Keratinocyte (primary cell): Measurements from ENCODE around the gene CCL26. TPM values are rescaled to one million over a fixed set of nuclear protein-coding genes. Genes with fewer than 3 reads are reported as not detected.

Experiments
- DNase-seq: peaks from one replicate; pipeline ENCODE4 v3.0.0-alpha.2; 2011; ENCODE audit warnings: low read depth, missing footprints, low spot score
- FAIRE-seq: peaks from 2 replicates; lab custom pipeline; 2011; peaks lifted over from hg19 to GRCh38; lab: Jason Lieb, UNC
- H2AFZ ChIP-seq: 2 replicates; pipeline ENCODE4 v1.6.0; 2012; ENCODE audit warnings: low read length, control low read depth, inconsistent platforms; ENCODE audit not compliant: control insufficient read depth
- H3K27ac ChIP-seq: 2 replicates; pipeline ENCODE4 v1.5.1; 2011; ENCODE audit warnings: low read length; ENCODE audit not compliant: control insufficient read depth, insufficient read depth
- H3K27me3 ChIP-seq: 3 replicates; pipeline ENCODE4 v1.6.0; 2011; ENCODE audit warnings: low read length; ENCODE audit not compliant: control insufficient read depth, insufficient read depth; ENCODE audit errors: extremely low read depth
- H3K36me3 ChIP-seq, 2 experiments: 2 replicates in 1 of 2; 3 replicates in 1 of 2; pipeline ENCODE4 v1.5.1; 2011; ENCODE audit warnings: low read length in 2 of 2, mild to moderate bottlenecking in 1 of 2; ENCODE audit not compliant: control insufficient read depth in 2 of 2, insufficient read depth in 2 of 2; ENCODE audit errors: extremely low read depth in 1 of 2
- H3K4me1 ChIP-seq: 3 replicates; pipeline ENCODE4 v1.5.1; 2011; ENCODE audit warnings: low read length; ENCODE audit not compliant: control insufficient read depth, insufficient read depth; ENCODE audit errors: extremely low read depth
- H3K4me2 ChIP-seq: 3 replicates; pipeline ENCODE4 v1.6.0; 2011; ENCODE audit warnings: low read depth, low read length; ENCODE audit not compliant: control insufficient read depth, insufficient read depth; ENCODE audit errors: extremely low read depth
- H3K4me3 ChIP-seq, 3 experiments: fragments of 200-600 bp in 1 of 3; sonication (generic) in 1 of 3; 2 replicates in 2 of 3; 3 replicates in 1 of 3; pipeline ENCODE4 v1.5.1; 2011 to 2016; ENCODE audit warnings: low read length in 3 of 3, mild to moderate bottlenecking in 3 of 3, control low read depth in 2 of 3, inconsistent platforms in 1 of 3, low read depth in 1 of 3, mixed read lengths in 1 of 3, mixed run types in 1 of 3, moderate library complexity in 1 of 3; ENCODE audit not compliant: control insufficient read depth in 2 of 3, insufficient read depth in 2 of 3; ENCODE audit errors: extremely low read depth in 1 of 3
- H3K79me2 ChIP-seq: 2 replicates; pipeline ENCODE4 v1.6.0; 2012; ENCODE audit warnings: low read length; ENCODE audit not compliant: control insufficient read depth, insufficient read depth
- H3K9ac ChIP-seq: 3 replicates; pipeline ENCODE4 v1.6.0; 2011; ENCODE audit warnings: low read length; ENCODE audit not compliant: control insufficient read depth, insufficient read depth; ENCODE audit errors: extremely low read depth
- H3K9me1 ChIP-seq: 3 replicates; pipeline ENCODE4 v1.6.0; 2011; ENCODE audit warnings: low read length; ENCODE audit not compliant: control insufficient read depth, insufficient read depth; ENCODE audit errors: extremely low read depth
- H3K9me3 ChIP-seq: 2 replicates; pipeline ENCODE4 v1.5.1; 2012; ENCODE audit warnings: low read depth, low read length; ENCODE audit not compliant: control insufficient read depth
- H4K20me1 ChIP-seq: 3 replicates; pipeline ENCODE4 v1.6.0; 2011; ENCODE audit warnings: low read length; ENCODE audit not compliant: control insufficient read depth, insufficient read depth; ENCODE audit errors: extremely low read depth
- EZH2 ChIP-seq: IDR thresholded peaks from one replicate; pipeline ENCODE4 v1.6.1; 2012; ENCODE audit warnings: inconsistent platforms, mild to moderate bottlenecking, low read length, moderate library complexity
- dilution Hi-C: fragments of 300-500 bp; cut with MboI; formaldehyde crosslinking; loops from one replicate; pipeline ENCODE4 v1.7.0; 2020; ENCODE audit warnings: low sequenced_read_pairs; ENCODE audit not compliant: extremely low pct_ligation_motif_present
- polyA plus RNA-seq, 5 experiments: library from polyadenylated mRNA; depleted of rRNA in 3 of 5; stranded (reverse) in 3 of 5; stranded (forward) in 1 of 5; unstranded in 1 of 5; fragments of >200 nt; gene quantifications; 1 replicate in 1 of 5; 2 replicates in 3 of 5; 3 replicates in 1 of 5; pipeline versions ENCODE4 v1.2.1 to v1.2.3, GENCODE V29; 2011 to 2012; ENCODE audit warnings: missing spikeins in 2 of 5, low read depth in 1 of 5, low replicate concordance in 1 of 5
- TF ChIP-seq, protein P1 (sequence below), 3 experiments: IDR thresholded peaks in 1 of 3; conservative IDR thresholded peaks in 1 of 3; optimal IDR thresholded peaks in 1 of 3; 2 replicates in 2 of 3; 3 replicates in 1 of 3; pipeline versions ENCODE3 to v1.5.1; 2011; ENCODE audit warnings: low read length in 3 of 3, mild to moderate bottlenecking in 3 of 3, moderate library complexity in 2 of 3, control low read depth in 1 of 3, inconsistent platforms in 1 of 3; ENCODE audit not compliant: insufficient read depth in 2 of 3; ENCODE audit errors: extremely low read depth in 1 of 3

CCL26 gene
- polyA plus RNA-seq, 1 donor (not counting 4 experiments of a cell fraction or from before 2014, with no cell fraction given): not detected

GRCh38 chr7:75796420-75796819, 24.4 kb upstream of the CCL26 start:
- TF ChIP-seq, protein P1, sequence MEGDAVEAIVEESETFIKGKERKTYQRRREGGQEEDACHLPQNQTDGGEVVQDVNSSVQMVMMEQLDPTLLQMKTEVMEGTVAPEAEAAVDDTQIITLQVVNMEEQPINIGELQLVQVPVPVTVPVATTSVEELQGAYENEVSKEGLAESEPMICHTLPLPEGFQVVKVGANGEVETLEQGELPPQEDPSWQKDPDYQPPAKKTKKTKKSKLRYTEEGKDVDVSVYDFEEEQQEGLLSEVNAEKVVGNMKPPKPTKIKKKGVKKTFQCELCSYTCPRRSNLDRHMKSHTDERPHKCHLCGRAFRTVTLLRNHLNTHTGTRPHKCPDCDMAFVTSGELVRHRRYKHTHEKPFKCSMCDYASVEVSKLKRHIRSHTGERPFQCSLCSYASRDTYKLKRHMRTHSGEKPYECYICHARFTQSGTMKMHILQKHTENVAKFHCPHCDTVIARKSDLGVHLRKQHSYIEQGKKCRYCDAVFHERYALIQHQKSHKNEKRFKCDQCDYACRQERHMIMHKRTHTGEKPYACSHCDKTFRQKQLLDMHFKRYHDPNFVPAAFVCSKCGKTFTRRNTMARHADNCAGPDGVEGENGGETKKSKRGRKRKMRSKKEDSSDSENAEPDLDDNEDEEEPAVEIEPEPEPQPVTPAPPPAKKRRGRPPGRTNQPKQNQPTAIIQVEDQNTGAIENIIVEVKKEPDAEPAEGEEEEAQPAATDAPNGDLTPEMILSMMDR (optimal IDR thresholded peaks at IDR 0.05 in 1 of 3, IDR thresholded peaks at IDR 0.05 in 1 of 3, conservative IDR thresholded peaks at IDR 0.05 in 1 of 3; ENCODE audit: extremely low read depth in 1 of 3, insufficient read depth in 2 of 3, low read length in 3 of 3): no peak
- no peak for TF ChIP-seq EZH2
- Histone ChIP-seq H3K4me3 (no peak overlapping the region), H3K4me1 (peaks cover 3% of the 10 kb centered on the region), H3K9me3 (no peaks in the 10 kb centered on the region), H3K27me3 (peaks cover 8% of the 10 kb centered on the region), H3K79me2 (no peaks in the 10 kb centered on the region), H4K20me1 (no peaks in the 10 kb centered on the region), H3K9me1 (no peaks in the 10 kb centered on the region), H3K27ac (no peak overlapping the region), H3K36me3 (no peaks in the 10 kb centered on the region), H3K4me2 (no peak overlapping the region), H2AFZ (no peak overlapping the region), H3K9ac (no peak overlapping the region)
- DNase-seq: no peak
- dilution Hi-C loops: no loop called here
- no peak for FAIRE-seq

- Histone ChIP-seq H3K27ac (no peak overlapping the region), H3K36me3 (no peaks in the 10 kb centered on the region), H3K4me1 (peaks cover 5% of the 10 kb centered on the region), H3K9ac (no peak overlapping the region), H4K20me1 (no peaks in the 10 kb centered on the region), H3K9me3 (no peaks in the 10 kb centered on the region), H3K27me3 (peaks cover 8% of the 10 kb centered on the region), H3K4me3 (no peak overlapping the region), H2AFZ (no peak overlapping the region), H3K4me2 (no peak overlapping the region), H3K9me1 (no peaks in the 10 kb centered on the region), H3K79me2 (no peaks in the 10 kb centered on the region)
- dilution Hi-C loops: no loop called here
- no peak for TF ChIP-seq EZH2
- TF ChIP-seq, protein P1 (optimal IDR thresholded peaks at IDR 0.05 in 1 of 3, IDR thresholded peaks at IDR 0.05 in 1 of 3, conservative IDR thresholded peaks at IDR 0.05 in 1 of 3; ENCODE audit: extremely low read depth in 1 of 3, insufficient read depth in 2 of 3, low read length in 3 of 3): no peak
- no peak for DNase-seq
- no peak for FAIRE-seq
Measured at GRCh38 chr7:75795831-75796285, 23.8 kb upstream of the CCL26 start.
